Stimulated activated CD4-positive, alpha-beta T cell treated with anti-CD3 and anti-CD28 coated beads, Interleukin-4, amount 100 ng/mL, for 48 hours (primary cell): ENCODE results near the gene EPSTI1.
"Not testable (repeated sequence)": the region's sequence is repeated elsewhere in the genome, so short reads cannot be mapped to it uniquely, and the experiment has no call there.

ENCODE experiments used
- DNase-seq, 2 donors: peaks; one replicate each; pipeline ENCODE4 v3.0.0-alpha.2; 2020; ENCODE audit warnings: low read depth in 2 of 2

Gene EPSTI1

GRCh38 chr13:42991898-42992763 is at the start of gene EPSTI1:
Gene EPSTI1 (minus strand): TSS chr13:42992241. CDS start chr13:42992165, 76 bp downstream.
- peak; percentile 50 to 65 for DNase-seq

- no peak for DNase-seq
Measured at GRCh38 chr13:43041369-43041921, 49.4 kb upstream of the EPSTI1 start.

GRCh38 chr13:43040581-43041368 is 48.7 kb upstream of the EPSTI1 start:
- not testable (repeated sequence) for DNase-seq

- DNase-seq: no peak
Measured at GRCh38 chr13:43039966-43040365, 47.9 kb upstream of the EPSTI1 start.

- no peak for DNase-seq
Measured at GRCh38 chr13:43036351-43037250, 44.6 kb upstream of the EPSTI1 start.

GRCh38 chr13:43033038-43033437 is 41.0 kb upstream of the EPSTI1 start:
- DNase-seq: no peak

- DNase-seq: no peak
Measured at GRCh38 chr13:43031881-43032280, 39.8 kb upstream of the EPSTI1 start.

- DNase-seq: no peak
Measured at GRCh38 chr13:43030548-43030947, 38.5 kb upstream of the EPSTI1 start.

- no peak for DNase-seq
Measured at GRCh38 chr13:43026262-43026661, 34.2 kb upstream of the EPSTI1 start.

GRCh38 chr13:43023289-43023963 is 31.4 kb upstream of the EPSTI1 start, which contains the start of gene DNAJC15:
Gene DNAJC15 (plus strand): TSS chr13:43023586. CDS start chr13:43023627, 41 bp downstream.
- DNase-seq: peak; percentile 40 to 67

- no peak for DNase-seq
Measured at GRCh38 chr13:43022934-43023288, 30.9 kb upstream of the EPSTI1 start.

- DNase-seq: no peak
Measured at GRCh38 chr13:43021926-43022670, 30.1 kb upstream of the EPSTI1 start.

GRCh38 chr13:43020794-43021193 is 28.8 kb upstream of the EPSTI1 start:
- no peak for DNase-seq

GRCh38 chr13:43019811-43020210 is 27.8 kb upstream of the EPSTI1 start:
- no peak for DNase-seq

GRCh38 chr13:43016226-43016625 is 24.2 kb upstream of the EPSTI1 start:
- no peak for DNase-seq

- DNase-seq: no peak
Measured at GRCh38 chr13:43014162-43014561, 22.1 kb upstream of the EPSTI1 start.

GRCh38 chr13:43009506-43009905 is 17.5 kb upstream of the EPSTI1 start:
- no peak for DNase-seq

- DNase-seq: no peak
Measured at GRCh38 chr13:43008596-43008995, 16.6 kb upstream of the EPSTI1 start.

- DNase-seq: no peak
Measured at GRCh38 chr13:43006893-43007631, 15.0 kb upstream of the EPSTI1 start.
